Tibial nerve (tissue), 4 donors: ENCODE data around the gene MET. TPM values are rescaled to one million over a fixed set of nuclear protein-coding genes. Genes with fewer than 3 reads are reported as not detected.

Source experiments
- DNase-seq, 2 donors: peaks; one replicate each; pipeline ENCODE4 v3.0.0-alpha.2; 2019; ENCODE audit warnings: low spot score in 2 of 2
- H3K27ac ChIP-seq, 4 donors: fragments of 200-600 bp; sonication (generic) in 3 of 4; one replicate each; pipeline ENCODE4 v1.5.1; 2017 to 2019; ENCODE audit warnings: mild to moderate bottlenecking in 1 of 4
- H3K27me3 ChIP-seq, 2 donors: fragments of 200-600 bp; sonication (generic) in 1 of 2; one replicate each; pipeline versions ENCODE4 v1.5.1 to v1.6.0; 2017 to 2019
- H3K36me3 ChIP-seq, 3 donors: fragments of 200-600 bp; sonication (generic); one replicate each; pipeline ENCODE4 v1.5.1; 2018 to 2019
- H3K4me1 ChIP-seq, 4 donors: fragments of 200-600 bp; sonication (generic) in 3 of 4; one replicate each; pipeline ENCODE4 v1.5.1; 2017 to 2019
- H3K4me3 ChIP-seq, 4 donors: fragments of 200-600 bp; sonication (generic) in 3 of 4; one replicate each; pipeline ENCODE4 v1.5.1; 2017 to 2019; ENCODE audit warnings: mild to moderate bottlenecking in 1 of 4, moderate library complexity in 1 of 4
- H3K9me3 ChIP-seq, 4 donors: fragments of 200-600 bp; sonication (generic) in 3 of 4; one replicate each; pipeline ENCODE4 v1.5.1; 2017 to 2019
- EP300 ChIP-seq, 2 donors: sonication (generic); formaldehyde crosslinking; IDR thresholded peaks; one replicate each; pipeline ENCODE4 v1.6.1; 2017; ENCODE audit warnings: antibody characterized with exemption in 2 of 2, mild to moderate bottlenecking in 1 of 2
- POLR2A ChIP-seq, 2 donors: fragments of 450-650 bp; IDR thresholded peaks; one replicate each; pipeline ENCODE4 v1.6.1; 2017; ENCODE audit warnings: antibody characterized with exemption in 2 of 2, mild to moderate bottlenecking in 2 of 2, moderate library complexity in 2 of 2
- WGBS, 2 donors: methylation state at CpG; one replicate each; pipeline ENCODE4 v1.1.5; 2018; 5-methylcytosine and 5-hydroxymethylcytosine counted together
- total RNA-seq, 4 donors: library from RNA; depleted of rRNA; stranded (reverse); fragments of >200 nt; gene quantifications; one replicate each; pipeline ENCODE4 v1.1.0, GENCODE V29; 2016
- TF ChIP-seq, protein P1 (sequence below), 5 experiments: fragments of 200-600 bp in 3 of 5; fragments of 450-650 bp in 2 of 5; sonication (generic) in 3 of 5; IDR thresholded peaks; one replicate each; pipeline ENCODE4 v1.5.1; 2016 to 2019; ENCODE audit warnings: antibody characterized with exemption in 5 of 5, mild to moderate bottlenecking in 3 of 5, moderate library complexity in 2 of 5

The MET gene
- total RNA-seq, 4 donors from 2014 or later = 22.6 to 49.8 (median 37.1) TPM

DNA sequence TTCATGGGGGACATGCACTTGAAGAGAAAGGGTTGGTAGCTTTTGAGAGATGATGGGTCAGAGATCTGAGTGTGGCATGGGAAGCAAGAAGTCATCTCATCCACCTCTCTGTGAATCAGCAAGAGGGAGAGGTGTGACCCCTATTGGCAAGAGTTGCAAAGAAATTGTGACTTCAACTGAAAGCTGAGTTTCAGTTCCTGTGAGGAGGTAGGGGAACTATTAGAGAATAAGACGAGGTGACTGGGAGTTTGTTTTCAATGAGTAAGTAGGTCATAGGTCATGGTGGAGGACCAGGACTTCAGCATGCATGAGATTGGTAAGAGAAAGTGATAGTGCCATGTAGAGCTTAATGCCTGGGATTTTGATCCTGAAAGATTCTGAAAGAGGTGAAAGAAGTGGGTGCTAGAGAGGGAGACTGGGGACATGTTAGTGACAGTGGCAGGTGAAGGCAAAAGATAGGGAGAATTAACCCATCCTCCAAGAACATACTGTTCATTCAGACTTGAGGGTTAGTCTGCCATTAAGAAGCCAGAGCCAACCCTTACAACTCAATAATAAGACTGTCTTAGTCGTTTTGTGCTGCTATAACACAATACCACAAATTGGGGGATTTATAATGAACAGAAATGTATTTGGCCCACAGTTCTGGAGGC is 114.9 kb downstream of the MET start:
- Histone ChIP-seq H3K9me3 (no peaks in the 10 kb centered on the region), H3K4me3 (no peak overlapping the region), H3K27ac (peak overlapping the region in 1 of 4 donors; percentile 8), H3K36me3 (peaks cover 0 to 27% (median 0%) of the 10 kb centered on the region in 3 donors), H3K27me3 (no peaks in the 10 kb centered on the region), H3K4me1 (peaks cover 0 to 9% (median 2%) of the 10 kb centered on the region in 4 donors)
- TF ChIP-seq, protein P1, sequence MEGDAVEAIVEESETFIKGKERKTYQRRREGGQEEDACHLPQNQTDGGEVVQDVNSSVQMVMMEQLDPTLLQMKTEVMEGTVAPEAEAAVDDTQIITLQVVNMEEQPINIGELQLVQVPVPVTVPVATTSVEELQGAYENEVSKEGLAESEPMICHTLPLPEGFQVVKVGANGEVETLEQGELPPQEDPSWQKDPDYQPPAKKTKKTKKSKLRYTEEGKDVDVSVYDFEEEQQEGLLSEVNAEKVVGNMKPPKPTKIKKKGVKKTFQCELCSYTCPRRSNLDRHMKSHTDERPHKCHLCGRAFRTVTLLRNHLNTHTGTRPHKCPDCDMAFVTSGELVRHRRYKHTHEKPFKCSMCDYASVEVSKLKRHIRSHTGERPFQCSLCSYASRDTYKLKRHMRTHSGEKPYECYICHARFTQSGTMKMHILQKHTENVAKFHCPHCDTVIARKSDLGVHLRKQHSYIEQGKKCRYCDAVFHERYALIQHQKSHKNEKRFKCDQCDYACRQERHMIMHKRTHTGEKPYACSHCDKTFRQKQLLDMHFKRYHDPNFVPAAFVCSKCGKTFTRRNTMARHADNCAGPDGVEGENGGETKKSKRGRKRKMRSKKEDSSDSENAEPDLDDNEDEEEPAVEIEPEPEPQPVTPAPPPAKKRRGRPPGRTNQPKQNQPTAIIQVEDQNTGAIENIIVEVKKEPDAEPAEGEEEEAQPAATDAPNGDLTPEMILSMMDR (IDR thresholded peaks at IDR 0.05) = peak in 1 of 5 experiments; percentile 15
- TF ChIP-seq POLR2A (IDR thresholded peaks at IDR 0.05) = no peak
- 67 to 69% methylated on average over 2 of the region's 2 CpGs for WGBS, 2 donors
- no peak for DNase-seq

DNA sequence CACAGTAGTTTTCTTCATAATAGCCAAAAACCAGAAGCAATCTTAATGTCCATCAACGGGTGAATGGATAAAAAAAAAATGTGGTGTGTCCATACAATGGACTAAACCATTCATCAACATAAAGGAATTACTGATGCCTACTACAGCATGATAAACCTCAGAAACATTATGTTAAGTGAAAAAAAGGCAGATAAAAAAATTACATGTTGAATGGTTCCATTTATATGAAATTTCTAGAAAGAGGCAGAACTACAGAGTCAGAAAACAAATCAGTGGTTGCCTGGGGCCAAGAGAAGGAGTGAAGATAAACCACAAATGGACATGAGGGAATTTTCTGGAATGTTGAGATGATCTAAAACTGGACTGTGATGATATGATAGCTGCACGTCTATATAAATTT is 115.9 kb downstream of the MET start:
- TF ChIP-seq EP300 (IDR thresholded peaks at IDR 0.05) (no peak), POLR2A (IDR thresholded peaks at IDR 0.05) (no peak)
- TF ChIP-seq, protein P1 (IDR thresholded peaks at IDR 0.05) = no peak
- peaks cover 0 to 29% (median 0%) of the 10 kb centered on the region in 3 donors for H3K36me3 ChIP-seq

DNA sequence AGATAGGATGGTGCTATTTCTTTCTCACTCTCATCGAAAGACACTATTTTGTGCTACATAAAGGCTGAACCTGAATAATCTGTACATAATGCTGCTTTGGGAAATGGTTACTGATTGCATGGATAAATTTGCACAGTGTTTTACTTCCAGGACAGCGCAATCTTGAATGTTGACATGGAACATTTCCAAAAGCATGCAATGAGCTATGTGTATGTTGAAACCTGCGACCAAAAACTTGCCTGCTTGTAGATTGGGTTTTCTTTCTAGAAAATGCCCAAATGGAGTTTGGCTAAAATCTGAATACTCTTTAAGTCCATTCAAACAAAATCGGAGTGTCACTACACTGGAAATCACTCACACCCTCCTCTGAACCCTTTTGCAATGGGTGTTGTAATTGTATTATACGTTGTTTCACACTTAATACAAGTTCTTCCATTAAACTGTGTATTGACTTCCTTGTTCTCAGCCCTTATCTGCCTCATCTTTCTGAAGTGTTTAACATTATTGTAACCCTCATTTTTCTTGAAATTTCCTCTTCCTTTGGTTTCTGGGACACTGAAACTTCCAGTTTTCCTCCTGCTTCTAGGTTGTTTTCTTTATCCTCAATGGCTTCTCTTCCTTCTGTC is 116.7 kb downstream of the MET start:
- H3K36me3 ChIP-seq = peaks cover 0 to 30% (median 0%) of the 10 kb centered on the region in 3 donors
- H3K9me3 ChIP-seq = no peaks in the 10 kb centered on the region
- TF ChIP-seq, protein P1 (IDR thresholded peaks at IDR 0.05) = no peak
- no peak for TF ChIP-seq POLR2A (IDR thresholded peaks at IDR 0.05)
- no peak for TF ChIP-seq EP300 (IDR thresholded peaks at IDR 0.05)
- H3K27me3 ChIP-seq = no peaks in the 10 kb centered on the region
- no peak for DNase-seq
- no peak overlapping the region for H3K4me3 ChIP-seq
- H3K4me1 ChIP-seq = no peaks in the 10 kb centered on the region
- 88 to 89% methylated on average over 5 of the region's 5 CpGs for WGBS, 2 donors
- peak overlapping the region in 1 of 4 donors; percentile 15 for H3K27ac ChIP-seq

More for the DNA sequence above, 115.9 kb downstream of the MET start:
- no peaks in the 10 kb centered on the region for H3K27me3 ChIP-seq
- H3K4me1 ChIP-seq = peaks cover 0 to under 1% (median 0%) of the 10 kb centered on the region in 4 donors
- H3K4me3 ChIP-seq = no peak overlapping the region
- no peak overlapping the region for H3K27ac ChIP-seq
- 59 to 69% methylated on average over 2 of the region's 2 CpGs for WGBS, 2 donors
- no peaks in the 10 kb centered on the region for H3K9me3 ChIP-seq
- no peak for DNase-seq

DNA sequence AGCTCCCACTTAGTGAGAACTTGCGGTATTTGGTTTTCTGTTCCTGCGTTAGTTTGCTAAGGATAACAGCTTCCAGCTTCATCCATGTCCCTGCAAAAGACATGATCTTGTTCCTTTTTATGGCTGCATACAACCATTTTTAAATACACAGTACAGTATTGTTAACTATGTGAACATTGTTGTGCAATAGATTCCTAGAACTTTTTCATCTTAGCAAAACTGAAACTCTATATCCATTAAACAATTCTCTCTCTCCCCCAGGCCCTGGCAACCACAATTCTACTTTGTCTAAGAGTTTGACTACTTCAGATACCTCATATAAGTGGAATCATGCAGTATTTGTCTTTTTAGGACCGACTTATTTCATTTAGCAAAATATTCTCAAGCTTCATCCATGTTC is 118.0 kb downstream of the MET start:
- no peaks in the 10 kb centered on the region for H3K9me3 ChIP-seq
- H3K27ac ChIP-seq = peak overlapping the region in 1 of 4 donors; percentile 42
- peaks cover 0 to 19% (median 0%) of the 10 kb centered on the region in 3 donors for H3K36me3 ChIP-seq
- no peaks in the 10 kb centered on the region for H3K27me3 ChIP-seq
- no peak for DNase-seq
- H3K4me1 ChIP-seq = no peaks in the 10 kb centered on the region
- 69 to 76% methylated on average over 3 of the region's 3 CpGs for WGBS, 2 donors
- H3K4me3 ChIP-seq = no peak overlapping the region
- TF ChIP-seq EP300 (IDR thresholded peaks at IDR 0.05) (no peak), POLR2A (IDR thresholded peaks at IDR 0.05) (no peak)
- TF ChIP-seq, protein P1 (IDR thresholded peaks at IDR 0.05) = no peak

DNA sequence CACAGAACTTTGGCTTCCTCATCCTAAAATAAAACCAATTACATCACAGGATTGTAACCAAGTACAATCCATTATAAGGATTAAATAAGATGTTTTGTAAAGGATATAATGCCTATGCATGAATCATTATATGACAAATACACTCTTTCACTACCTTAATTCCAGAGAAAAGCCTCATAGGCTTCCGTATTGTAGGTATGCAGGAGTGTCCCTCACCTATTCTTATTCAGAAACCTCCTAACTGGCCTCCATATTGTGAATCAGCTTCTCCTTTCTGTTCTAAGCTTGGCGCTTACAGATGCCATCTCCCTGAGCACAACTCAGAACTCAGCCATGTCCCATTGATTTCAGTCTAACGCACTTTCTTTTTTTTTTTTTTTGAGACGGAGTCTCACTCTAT is 120.8 kb downstream of the MET start:
- no peak for DNase-seq
- H3K9me3 ChIP-seq = no peaks in the 10 kb centered on the region
- no peak overlapping the region for H3K4me3 ChIP-seq
- TF ChIP-seq, protein P1 (IDR thresholded peaks at IDR 0.05) = no peak
- TF ChIP-seq POLR2A (IDR thresholded peaks at IDR 0.05) = no peak
- H3K27ac ChIP-seq = no peak overlapping the region
- peaks cover 0 to 17% (median 0%) of the 10 kb centered on the region in 3 donors for H3K36me3 ChIP-seq
- H3K27me3 ChIP-seq = no peaks in the 10 kb centered on the region
- WGBS, 2 donors = 94 to 100% methylated on average over 4 of the region's 4 CpGs
- peaks cover 0 to 8% (median 0%) of the 10 kb centered on the region in 4 donors for H3K4me1 ChIP-seq
